Large intestine (tissue), 12 donors: ENCODE measurements around the gene MAP3K4. TPM values are rescaled to one million over a fixed set of nuclear protein-coding genes. Genes with fewer than 3 reads are reported as not detected.

ENCODE experiments used
- DNase-seq, 2 donors: peaks; one replicate each; pipeline versions ENCODE4 v3.0.0 to v3.0.0-alpha.2; 2013
- H3K27ac ChIP-seq: one replicate; pipeline ENCODE4 v1.5.1; 2013; ENCODE audit warnings: low read length
- H3K27me3 ChIP-seq: 2 replicates; pipeline ENCODE4 v1.6.1; 2013; ENCODE audit warnings: low read length; ENCODE audit not compliant: control insufficient read depth, insufficient read depth
- H3K36me3 ChIP-seq: 2 replicates; pipeline ENCODE4 v1.6.1; 2013; ENCODE audit warnings: low read length; ENCODE audit not compliant: control insufficient read depth, insufficient read depth
- H3K4me1 ChIP-seq: one replicate; pipeline ENCODE4 v1.6.1; 2013; ENCODE audit warnings: low read length; ENCODE audit not compliant: control insufficient read depth, insufficient read depth
- H3K4me3 ChIP-seq: one replicate; pipeline ENCODE4 v1.5.1; 2013; ENCODE audit warnings: low read length
- H3K9me3 ChIP-seq: one replicate; pipeline ENCODE4 v1.6.1; 2013; ENCODE audit warnings: mild to moderate bottlenecking, low read depth, low read length, moderate library complexity; ENCODE audit not compliant: control insufficient read depth
- WGBS: methylation state at CpG from one replicate; pipeline ENCODE4 v1.1.5; 2013; ENCODE audit warnings: low lambda C conversion rate; ENCODE audit not compliant: insufficient coverage; 5-methylcytosine and 5-hydroxymethylcytosine counted together
- long read RNA-seq, 11 donors: transcript quantifications; one replicate each; lab custom pipeline, GENCODE V29; 2026
- polyA plus RNA-seq: library from polyadenylated mRNA; unstranded; fragments of 120-200 nt; gene quantifications from one replicate; pipeline ENCODE4 v1.2.1, GENCODE V29; 2013

MAP3K4 gene, protein sequence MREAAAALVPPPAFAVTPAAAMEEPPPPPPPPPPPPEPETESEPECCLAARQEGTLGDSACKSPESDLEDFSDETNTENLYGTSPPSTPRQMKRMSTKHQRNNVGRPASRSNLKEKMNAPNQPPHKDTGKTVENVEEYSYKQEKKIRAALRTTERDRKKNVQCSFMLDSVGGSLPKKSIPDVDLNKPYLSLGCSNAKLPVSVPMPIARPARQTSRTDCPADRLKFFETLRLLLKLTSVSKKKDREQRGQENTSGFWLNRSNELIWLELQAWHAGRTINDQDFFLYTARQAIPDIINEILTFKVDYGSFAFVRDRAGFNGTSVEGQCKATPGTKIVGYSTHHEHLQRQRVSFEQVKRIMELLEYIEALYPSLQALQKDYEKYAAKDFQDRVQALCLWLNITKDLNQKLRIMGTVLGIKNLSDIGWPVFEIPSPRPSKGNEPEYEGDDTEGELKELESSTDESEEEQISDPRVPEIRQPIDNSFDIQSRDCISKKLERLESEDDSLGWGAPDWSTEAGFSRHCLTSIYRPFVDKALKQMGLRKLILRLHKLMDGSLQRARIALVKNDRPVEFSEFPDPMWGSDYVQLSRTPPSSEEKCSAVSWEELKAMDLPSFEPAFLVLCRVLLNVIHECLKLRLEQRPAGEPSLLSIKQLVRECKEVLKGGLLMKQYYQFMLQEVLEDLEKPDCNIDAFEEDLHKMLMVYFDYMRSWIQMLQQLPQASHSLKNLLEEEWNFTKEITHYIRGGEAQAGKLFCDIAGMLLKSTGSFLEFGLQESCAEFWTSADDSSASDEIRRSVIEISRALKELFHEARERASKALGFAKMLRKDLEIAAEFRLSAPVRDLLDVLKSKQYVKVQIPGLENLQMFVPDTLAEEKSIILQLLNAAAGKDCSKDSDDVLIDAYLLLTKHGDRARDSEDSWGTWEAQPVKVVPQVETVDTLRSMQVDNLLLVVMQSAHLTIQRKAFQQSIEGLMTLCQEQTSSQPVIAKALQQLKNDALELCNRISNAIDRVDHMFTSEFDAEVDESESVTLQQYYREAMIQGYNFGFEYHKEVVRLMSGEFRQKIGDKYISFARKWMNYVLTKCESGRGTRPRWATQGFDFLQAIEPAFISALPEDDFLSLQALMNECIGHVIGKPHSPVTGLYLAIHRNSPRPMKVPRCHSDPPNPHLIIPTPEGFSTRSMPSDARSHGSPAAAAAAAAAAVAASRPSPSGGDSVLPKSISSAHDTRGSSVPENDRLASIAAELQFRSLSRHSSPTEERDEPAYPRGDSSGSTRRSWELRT (N-terminal part only)
- polyA plus RNA-seq = 30.1 TPM
- long read RNA-seq, donor 1, full-length matches to known transcripts = 1 of 1 reads
- long read RNA-seq, donor 1, partial matches to known transcripts = 0 of 1 reads
- long read RNA-seq, donor 1, other reads (novel, unspliced or antisense) = 0 of 1 reads
- long read RNA-seq, donor 2, full-length matches to known transcripts = 1 of 1 reads
- long read RNA-seq, donor 2, partial matches to known transcripts = 0 of 1 reads
- long read RNA-seq, donor 2, other reads (novel, unspliced or antisense) = 0 of 1 reads
- long read RNA-seq, donor 3, full-length matches to known transcripts = 4 of 4 reads
- long read RNA-seq, donor 3, partial matches to known transcripts = 0 of 4 reads
- long read RNA-seq, donor 3, other reads (novel, unspliced or antisense) = 0 of 4 reads
- long read RNA-seq, donor 4 = 0 reads
- long read RNA-seq, donor 5 = 0 reads
- long read RNA-seq, donor 6, full-length matches to known transcripts = 1 of 7 reads
- long read RNA-seq, donor 6, partial matches to known transcripts = 6 of 7 reads
- long read RNA-seq, donor 6, other reads (novel, unspliced or antisense) = 0 of 7 reads
- long read RNA-seq, donor 7 = 0 reads
- long read RNA-seq, donor 8, full-length matches to known transcripts = 1 of 1 reads
- long read RNA-seq, donor 8, partial matches to known transcripts = 0 of 1 reads
- long read RNA-seq, donor 8, other reads (novel, unspliced or antisense) = 0 of 1 reads
- long read RNA-seq, donor 9, full-length matches to known transcripts = 2 of 2 reads
- long read RNA-seq, donor 9, partial matches to known transcripts = 0 of 2 reads
- long read RNA-seq, donor 9, other reads (novel, unspliced or antisense) = 0 of 2 reads
- long read RNA-seq, donor 10, full-length matches to known transcripts = 2 of 2 reads
- long read RNA-seq, donor 10, partial matches to known transcripts = 0 of 2 reads
- long read RNA-seq, donor 10, other reads (novel, unspliced or antisense) = 0 of 2 reads
- long read RNA-seq, donor 11, full-length matches to known transcripts = 1 of 1 reads
- long read RNA-seq, donor 11, partial matches to known transcripts = 0 of 1 reads
- long read RNA-seq, donor 11, other reads (novel, unspliced or antisense) = 0 of 1 reads

GRCh38 chr6:160991406-160992060 is at the start of gene MAP3K4:
MAP3K4 (plus strand) TSS chr6:160991769; CDS start chr6:160991932, 163 bp downstream.
- peak within 1 kb of the TSS; percentile 79 for H3K4me3 ChIP-seq
- no peaks in the 10 kb centered on the region for H3K27me3 ChIP-seq
- no peaks in the 10 kb centered on the region for H3K36me3 ChIP-seq
- peak; percentile 62 to 90 for DNase-seq
- no peaks in the 10 kb centered on the region for H3K4me1 ChIP-seq
- H3K9me3 ChIP-seq = no peaks in the 10 kb centered on the region
- WGBS = no CpG with 5 or more reads among the region's 97 CpGs
- H3K27ac ChIP-seq = peak within 1 kb of the TSS; percentile 87

- Histone ChIP-seq H3K27ac (no peak overlapping the region), H3K9me3 (no peaks in the 10 kb centered on the region), H3K4me1 (no peaks in the 10 kb centered on the region), H3K27me3 (no peaks in the 10 kb centered on the region), H3K36me3 (no peaks in the 10 kb centered on the region), H3K4me3 (no peak overlapping the region)
- WGBS = no CpG with 5 or more reads among the region's 2 CpGs
- no peak for DNase-seq
Measured at GRCh38 chr6:160943997-160944396, 47.6 kb upstream of the MAP3K4 start.

DNA sequence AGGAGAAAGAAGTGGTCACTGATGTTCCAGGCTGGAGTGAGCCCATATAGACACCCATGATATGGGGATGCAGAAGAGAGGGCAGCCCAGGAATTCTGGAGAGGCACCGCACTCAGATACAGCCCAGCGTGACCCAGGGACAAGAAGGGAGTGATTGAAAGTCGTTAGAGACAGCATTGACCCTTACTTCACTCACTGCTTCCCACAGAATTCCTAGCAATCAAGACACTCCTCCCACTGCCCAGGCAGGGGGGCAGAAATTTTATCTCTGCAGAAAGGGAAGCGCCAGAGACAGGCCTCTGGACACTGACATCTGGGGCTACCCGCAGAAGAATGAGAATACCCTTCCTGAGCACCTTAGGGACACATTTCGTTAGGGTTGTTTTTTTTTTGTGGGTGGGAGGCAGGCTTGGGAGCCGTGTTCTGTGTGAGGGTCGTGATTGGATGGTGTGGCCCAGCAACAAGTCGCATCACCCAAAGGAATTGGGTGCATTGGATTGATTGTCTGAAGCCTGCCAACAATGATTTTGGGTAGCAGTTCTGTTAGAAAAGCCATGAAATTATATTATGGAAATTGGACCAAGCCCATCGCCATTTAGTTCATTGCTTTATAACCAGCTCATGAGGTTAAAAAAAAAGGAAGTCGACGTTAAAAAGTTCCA is 45.9 kb upstream of the MAP3K4 start:
- Histone ChIP-seq H3K4me3 (no peak overlapping the region), H3K36me3 (no peaks in the 10 kb centered on the region), H3K4me1 (no peaks in the 10 kb centered on the region), H3K27me3 (no peaks in the 10 kb centered on the region), H3K27ac (no peak overlapping the region), H3K9me3 (no peaks in the 10 kb centered on the region)
- no peak for DNase-seq
- no CpG with 5 or more reads among the region's 12 CpGs for WGBS

DNA sequence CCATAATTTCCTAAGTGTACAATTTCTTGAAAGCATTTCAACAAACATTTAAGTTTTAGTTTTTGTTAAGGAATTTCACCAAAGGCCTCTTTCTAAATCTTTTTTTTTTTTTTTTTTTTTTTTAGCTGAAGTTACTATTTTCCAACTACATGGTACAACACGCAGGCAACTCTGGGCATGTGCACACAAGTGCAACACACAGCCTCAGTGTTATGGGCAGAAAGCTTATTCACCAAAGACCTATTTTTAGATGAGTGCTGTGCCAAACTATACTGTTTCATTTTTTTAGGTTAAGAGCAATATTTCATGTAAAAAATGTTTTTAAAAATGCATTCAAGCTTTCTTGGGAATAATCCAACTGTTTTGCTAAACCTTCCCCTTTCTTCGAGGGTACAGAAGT is 42.0 kb upstream of the MAP3K4 start:
- no peaks in the 10 kb centered on the region for H3K36me3 ChIP-seq
- H3K4me3 ChIP-seq = no peak overlapping the region
- H3K4me1 ChIP-seq = no peaks in the 10 kb centered on the region
- H3K27ac ChIP-seq = no peak overlapping the region
- no peak for DNase-seq
- no CpG with 5 or more reads among the region's 2 CpGs for WGBS
- no peaks in the 10 kb centered on the region for H3K27me3 ChIP-seq
- H3K9me3 ChIP-seq = no peaks in the 10 kb centered on the region

DNA sequence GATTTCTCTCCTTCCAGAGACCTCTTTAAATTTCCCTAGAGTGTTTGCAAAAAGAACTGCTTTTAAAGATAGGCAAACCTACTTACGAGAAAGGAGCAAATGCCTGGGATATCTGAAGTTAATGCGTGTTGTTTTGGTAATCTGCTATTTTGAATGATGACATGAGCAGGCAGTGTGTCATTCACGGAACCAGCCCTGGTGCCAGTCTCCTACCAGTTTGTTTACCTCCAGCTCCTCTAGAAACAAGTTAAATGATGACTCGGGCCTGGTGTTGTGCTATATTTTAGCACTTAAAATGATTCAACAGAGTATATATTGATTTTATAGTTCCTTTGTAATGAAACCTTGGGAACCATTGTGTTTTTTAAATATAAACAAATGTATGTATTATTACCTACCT is 41.1 kb upstream of the MAP3K4 start:
- no peaks in the 10 kb centered on the region for H3K4me1 ChIP-seq
- H3K27me3 ChIP-seq = no peaks in the 10 kb centered on the region
- H3K9me3 ChIP-seq = no peaks in the 10 kb centered on the region
- H3K27ac ChIP-seq = no peak overlapping the region
- no CpG with 5 or more reads among the region's 4 CpGs for WGBS
- no peaks in the 10 kb centered on the region for H3K36me3 ChIP-seq
- no peak overlapping the region for H3K4me3 ChIP-seq
- no peak for DNase-seq

DNA sequence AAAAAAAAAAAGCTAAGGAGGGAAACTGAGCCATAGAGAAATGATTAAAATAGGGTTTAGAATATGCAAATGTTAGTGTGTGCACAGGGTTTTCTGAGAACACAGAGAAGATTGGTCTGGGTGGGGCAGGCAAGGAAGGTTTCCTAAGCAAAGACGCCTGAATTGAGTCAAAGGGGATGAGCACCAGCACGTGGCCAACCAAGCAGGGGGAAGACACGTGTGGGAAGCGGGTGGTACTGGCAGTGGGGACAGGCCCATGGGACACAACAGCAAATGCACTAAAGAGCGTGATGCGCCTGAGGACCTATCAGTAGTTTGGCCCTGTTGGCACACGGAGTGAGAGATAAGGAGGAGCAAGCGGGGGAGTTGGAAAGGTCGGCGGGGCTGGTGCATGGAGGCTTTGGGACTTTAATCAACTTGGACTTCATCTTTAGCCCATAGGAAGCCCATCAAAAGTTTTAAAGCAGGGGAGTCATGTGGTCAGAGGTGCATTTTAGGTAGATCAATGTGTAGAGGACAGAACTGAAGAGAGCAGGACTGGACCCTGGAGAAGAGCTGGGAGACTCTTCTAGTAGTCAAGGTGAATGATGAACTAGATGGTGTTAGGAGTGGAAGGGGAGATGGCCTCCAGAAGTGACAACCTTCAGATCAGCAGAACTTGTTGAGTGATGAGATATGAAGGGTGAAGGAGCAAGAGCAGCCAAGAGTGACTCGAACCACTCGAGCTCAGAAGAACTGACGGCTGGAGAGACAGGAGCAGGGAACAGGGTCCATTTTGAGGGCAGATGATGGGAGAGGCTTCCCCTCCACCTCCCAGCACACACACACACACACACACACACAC is 40.2 kb upstream of the MAP3K4 start:
- H3K9me3 ChIP-seq = no peaks in the 10 kb centered on the region
- H3K4me3 ChIP-seq = no peak overlapping the region
- peaks cover 3% of the 10 kb centered on the region for H3K27me3 ChIP-seq
- DNase-seq = no peak
- 100% methylated on average over 3 of the region's 13 CpGs for WGBS
- no peaks in the 10 kb centered on the region for H3K36me3 ChIP-seq
- H3K27ac ChIP-seq = no peak overlapping the region
- H3K4me1 ChIP-seq = no peaks in the 10 kb centered on the region

DNA sequence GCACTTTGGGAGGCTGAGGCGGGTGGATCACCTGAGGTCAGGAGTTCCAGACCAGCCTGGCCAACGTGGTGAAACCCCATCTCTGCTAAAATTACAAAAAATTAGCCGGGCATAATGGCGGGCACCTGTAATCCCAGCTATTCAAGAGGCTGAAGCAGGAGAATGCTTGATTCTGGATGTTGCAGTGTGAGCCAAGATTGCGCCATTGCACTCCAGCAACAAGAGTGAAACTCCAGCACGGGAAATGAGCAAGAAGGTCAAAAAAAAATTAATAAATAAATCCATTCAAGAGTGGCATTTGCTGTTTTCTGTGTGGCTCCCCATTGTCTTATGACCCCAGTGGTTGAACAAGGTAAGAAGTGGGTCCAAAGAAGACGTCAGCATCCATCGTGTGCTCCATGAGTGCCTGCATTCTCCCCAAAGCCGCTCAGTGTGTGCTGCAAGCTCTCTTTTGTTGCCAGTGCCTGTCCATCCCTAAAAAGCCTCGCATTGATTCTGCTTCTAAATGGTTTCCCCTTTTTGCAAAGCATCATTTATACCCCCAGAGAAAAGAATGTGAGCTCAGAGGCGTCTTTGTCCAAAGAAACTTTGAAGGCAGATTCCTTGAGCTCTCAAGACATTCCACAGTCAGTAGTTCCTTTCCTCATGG is 38.8 kb upstream of the MAP3K4 start:
- no peaks in the 10 kb centered on the region for H3K4me1 ChIP-seq
- H3K9me3 ChIP-seq = no peaks in the 10 kb centered on the region
- DNase-seq = no peak
- no peaks in the 10 kb centered on the region for H3K36me3 ChIP-seq
- WGBS = 85% methylated on average over 3 of the region's 11 CpGs
- peaks cover 3% of the 10 kb centered on the region for H3K27me3 ChIP-seq
- H3K4me3 ChIP-seq = no peak overlapping the region
- no peak overlapping the region for H3K27ac ChIP-seq
